Left lung (tissue), 10 donors: Measurements from ENCODE around the gene OSBPL1A. TPM values are rescaled to one million over a fixed set of nuclear protein-coding genes. Genes with fewer than 3 reads are reported as not detected.
A peak's percentile ranks its signal among the peaks of the same experiment; 100 is the strongest.

ENCODE experiments used
- ATAC-seq: fragments of 200-7000 bp; cut with Tn5 transposase; one replicate; pipeline ENCODE4 v1.9.1; 2020; ENCODE audit warnings: moderate library complexity
- DNase-seq, 4 donors: peaks; one replicate each; pipeline ENCODE4 v3.0.0-alpha.2; 2013 to 2020
- H3K27ac ChIP-seq, 2 donors: fragments of 200-600 bp; sonication (generic) in 1 of 2; one replicate each; pipeline versions ENCODE4 v1.5.0 to v1.8.0; 2020 to 2021
- H3K27me3 ChIP-seq, 2 donors: fragments of 200-600 bp; sonication (generic) in 1 of 2; one replicate each; pipeline versions ENCODE4 v1.5.0 to v1.8.0; 2020 to 2021
- H3K36me3 ChIP-seq, 2 donors: fragments of 200-600 bp; sonication (generic) in 1 of 2; one replicate each; pipeline versions ENCODE4 v1.5.0 to v1.8.0; 2020 to 2021
- H3K4me1 ChIP-seq, 2 donors: fragments of 200-600 bp; one replicate each; pipeline ENCODE4 v1.8.0; 2021
- H3K4me3 ChIP-seq, 2 donors: fragments of 200-600 bp; sonication (generic) in 1 of 2; one replicate each; pipeline versions ENCODE4 v1.5.0 to v1.8.0; 2020 to 2021; ENCODE audit warnings: mild to moderate bottlenecking in 1 of 2
- H3K9me3 ChIP-seq, 2 donors: fragments of 200-600 bp; sonication (generic) in 1 of 2; one replicate each; pipeline versions ENCODE4 v1.5.0 to v1.8.0; 2020 to 2021
- CTCF ChIP-seq, 2 donors: fragments of 200-600 bp; sonication (generic) in 1 of 2; IDR thresholded peaks; one replicate each; pipeline versions ENCODE4 v1.5.0 to v1.8.0; 2021; ENCODE audit warnings: antibody characterized with exemption in 2 of 2
- intact Hi-C, 2 donors: fragments of 100-400 bp; cut with DNase I; formaldehyde crosslinking; loops; one replicate each; pipeline versions ENCODE4 v1.11.2 to v1.14.2; 2022
- polyA plus RNA-seq, 6 donors: library from polyadenylated mRNA; unstranded; fragments of 120-200 nt; gene quantifications; one replicate each; pipeline ENCODE4 v1.2.1, GENCODE V29; 2013; ENCODE audit not compliant: insufficient read length in 6 of 6
- total RNA-seq, 2 donors: library from RNA; stranded (reverse); fragmentation: NEBNext Ultra II Directional; extraction: Animal tissue kit (Norgen Biotek cat#: 25700); gene quantifications; one replicate each; pipeline ENCODE4 v1.2.1, GENCODE V29; 2021
- donor health status: DM: no; HTN: yes; CAD: no.
- donor health status: DM: no; HTN: no; CAD: no.

The OSBPL1A gene
- total and polyA plus RNA-seq, 8 donors: 29.6 to 65.7 (median 55.1) TPM

GRCh38 chr18:24234850-24235418 is 162.7 kb downstream of the OSBPL1A start:
- Histone ChIP-seq H3K27ac (no peak overlapping the region), H3K4me3 (no peak overlapping the region), H3K27me3 (no peaks in the 10 kb centered on the region), H3K4me1 (peaks cover 0 to 5% of the 10 kb centered on the region in 2 donors), H3K9me3 (no peaks in the 10 kb centered on the region), H3K36me3 (peaks cover 0 to 9% of the 10 kb centered on the region in 2 donors)
- intact Hi-C loops: no loop called here
- DNase-seq (no peak), ATAC-seq (no peak)
- TF ChIP-seq CTCF (IDR thresholded peaks at IDR 0.05): no peak

- intact Hi-C loops: no loop called here
- ATAC-seq (no peak), DNase-seq (no peak)
- peaks cover 0 to 9% of the 10 kb centered on the region in 2 donors for H3K36me3 ChIP-seq
- TF ChIP-seq CTCF (IDR thresholded peaks at IDR 0.05): no peak
- peaks cover 0 to 5% of the 10 kb centered on the region in 2 donors for H3K4me1 ChIP-seq
- H3K4me3 ChIP-seq: no peak overlapping the region
- H3K9me3 ChIP-seq: no peaks in the 10 kb centered on the region
- H3K27ac ChIP-seq: no peak overlapping the region
- H3K27me3 ChIP-seq: no peaks in the 10 kb centered on the region
These were observed 163.3 kb downstream of the OSBPL1A start for GRCh38 chr18:24234330-24234729.

- intact Hi-C loops: no loop called here
- peak overlapping the region in 1 of 2 donors; percentile 2 for H3K27ac ChIP-seq
These were observed 164.8 kb downstream of the OSBPL1A start for GRCh38 chr18:24232800-24233199.

GRCh38 chr18:24231773-24232735 is 165.6 kb downstream of the OSBPL1A start:
- intact Hi-C loops: no loop called here
- Histone ChIP-seq H3K4me1 (peaks cover 0 to 5% of the 10 kb centered on the region in 2 donors), H3K4me3 (no peak overlapping the region), H3K36me3 (no peaks in the 10 kb centered on the region), H3K27me3 (no peaks in the 10 kb centered on the region), H3K9me3 (no peaks in the 10 kb centered on the region), H3K27ac (peak overlapping the region in 1 of 2 donors; percentile 21)
- ATAC-seq (peak; percentile 46), DNase-seq (peak in 2 of 4 donors; percentile 72 to 84)
- no peak for TF ChIP-seq CTCF (IDR thresholded peaks at IDR 0.05)

More at GRCh38 chr18:24232800-24233199, 164.8 kb downstream of the OSBPL1A start:
- Histone ChIP-seq H3K27me3 (no peaks in the 10 kb centered on the region), H3K4me3 (no peak overlapping the region), H3K4me1 (peaks cover 0 to 5% of the 10 kb centered on the region in 2 donors), H3K9me3 (no peaks in the 10 kb centered on the region), H3K36me3 (no peaks in the 10 kb centered on the region)
- no peak for DNase-seq
- no peak for ATAC-seq
- no peak for TF ChIP-seq CTCF (IDR thresholded peaks at IDR 0.05)

GRCh38 chr18:24230766-24231165 is 166.9 kb downstream of the OSBPL1A start:
- peaks cover 0 to 5% of the 10 kb centered on the region in 2 donors for H3K4me1 ChIP-seq

More at GRCh38 chr18:24230766-24231165, 166.9 kb downstream of the OSBPL1A start:
- Histone ChIP-seq H3K27ac (no peak overlapping the region), H3K4me3 (no peak overlapping the region), H3K9me3 (no peaks in the 10 kb centered on the region), H3K36me3 (no peaks in the 10 kb centered on the region), H3K27me3 (no peaks in the 10 kb centered on the region)
- ATAC-seq: peak; percentile 31
- DNase-seq: no peak
- intact Hi-C loops: no loop called here
- TF ChIP-seq CTCF (IDR thresholded peaks at IDR 0.05): no peak
